Activated CD4-positive, alpha-beta T cell treated with anti-CD3 and anti-CD28 coated beads, Interleukin-2, amount 10 ng/mL, durations not matched to agents 7 days and 5 days (primary cell): ENCODE measurements around the gene PLA2G4D. TPM values are rescaled to one million over a fixed set of nuclear protein-coding genes. Genes with fewer than 3 reads are reported as not detected.

ENCODE experiments used
- CTCF ChIA-PET: fragments of 350-600 bp; sonication (Branson Sonifier 250); formaldehyde crosslinking; loops from one replicate; lab custom pipeline; 2021; ENCODE audit warnings: antibody characterized with exemption; lab: Charles Lee
- POLR2A ChIA-PET: fragments of 350-600 bp; sonication (Branson Sonifier 250); formaldehyde crosslinking; loops from one replicate; lab custom pipeline; 2021; ENCODE audit warnings: antibody characterized with exemption; lab: Charles Lee
- DNase-seq: peaks from one replicate; pipeline ENCODE4 v3.0.0-alpha.2; 2020
- H3K27ac Mint-ChIP-seq: one replicate; pipeline ENCODE4 v1.8.0; 2021; ENCODE audit warnings: mild to moderate bottlenecking, moderate library complexity, mixed read lengths
- H3K27me3 Mint-ChIP-seq: one replicate; pipeline ENCODE4 v1.8.0; 2021; ENCODE audit warnings: mixed read lengths
- H3K36me3 Mint-ChIP-seq: one replicate; pipeline ENCODE4 v1.8.0; 2021; ENCODE audit warnings: low read depth, mixed read lengths
- H3K4me1 Mint-ChIP-seq: one replicate; pipeline ENCODE4 v1.8.0; 2021; ENCODE audit warnings: mixed read lengths
- H3K4me3 Mint-ChIP-seq: one replicate; pipeline ENCODE4 v1.8.0; 2021; ENCODE audit warnings: mild to moderate bottlenecking, moderate library complexity, mixed read lengths
- H3K9me3 Mint-ChIP-seq: one replicate; pipeline ENCODE4 v1.8.0; 2021; ENCODE audit warnings: mixed read lengths
- total RNA-seq, 2 experiments: library from RNA; stranded (reverse); gene quantifications; one replicate each; pipeline ENCODE4 v1.2.3, GENCODE V29; 2021

PLA2G4D gene
- total RNA-seq, 2 experiments from 2014 or later = not detected

DNA sequence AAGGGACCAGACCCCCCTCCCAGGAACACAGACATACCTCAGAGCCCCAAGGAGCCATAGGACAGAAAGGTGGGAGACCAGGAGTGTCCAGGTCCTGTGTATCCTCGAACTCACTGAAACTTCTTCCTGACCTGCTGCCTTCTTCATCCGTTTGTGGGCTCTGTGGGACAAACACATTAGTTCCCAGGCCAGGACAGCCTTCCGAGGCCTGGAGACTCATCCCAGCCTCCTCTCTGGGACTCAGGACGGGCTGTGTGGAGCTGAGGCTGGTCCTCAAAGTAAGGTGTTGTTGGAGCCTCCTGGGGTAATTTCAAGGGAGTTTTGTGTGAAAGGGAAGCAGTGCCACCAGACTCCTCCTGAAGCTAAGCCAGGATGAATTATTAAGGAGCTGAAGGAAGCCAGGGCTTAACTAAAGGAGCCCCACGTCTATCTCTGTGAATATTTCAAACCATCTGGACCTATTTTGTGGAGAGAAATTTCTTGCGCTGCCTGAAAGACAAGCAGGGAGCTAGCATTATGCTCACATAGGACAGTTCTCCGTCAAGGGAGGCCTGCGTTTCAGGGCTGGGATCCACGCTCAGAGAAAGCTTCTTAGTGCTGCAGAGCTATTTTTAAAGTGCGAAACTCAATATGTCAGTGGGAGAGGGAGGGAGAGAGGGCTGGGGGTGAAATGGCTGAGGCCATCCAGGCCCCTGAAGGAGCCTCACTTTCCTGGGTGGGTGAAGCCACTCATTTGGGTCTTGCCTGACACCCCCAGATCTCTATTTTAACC lies 43.7 kb downstream of the PLA2G4D start:
- H3K9me3 Mint-ChIP-seq = no peaks in the 10 kb centered on the region
- CTCF ChIA-PET = interaction anchor here (0.8 kb wide), 1 partner anchor 34 kb away, joined by 3 read pairs; no protein-coding TSS in a partner anchor
- no peak overlapping the region for H3K27ac Mint-ChIP-seq
- POLR2A ChIA-PET = no interaction called here
- H3K27me3 Mint-ChIP-seq = peaks cover 17% of the 10 kb centered on the region
- no peaks in the 10 kb centered on the region for H3K36me3 Mint-ChIP-seq
- H3K4me3 Mint-ChIP-seq = no peak overlapping the region
- no peak for DNase-seq
- H3K4me1 Mint-ChIP-seq = no peaks in the 10 kb centered on the region

DNA sequence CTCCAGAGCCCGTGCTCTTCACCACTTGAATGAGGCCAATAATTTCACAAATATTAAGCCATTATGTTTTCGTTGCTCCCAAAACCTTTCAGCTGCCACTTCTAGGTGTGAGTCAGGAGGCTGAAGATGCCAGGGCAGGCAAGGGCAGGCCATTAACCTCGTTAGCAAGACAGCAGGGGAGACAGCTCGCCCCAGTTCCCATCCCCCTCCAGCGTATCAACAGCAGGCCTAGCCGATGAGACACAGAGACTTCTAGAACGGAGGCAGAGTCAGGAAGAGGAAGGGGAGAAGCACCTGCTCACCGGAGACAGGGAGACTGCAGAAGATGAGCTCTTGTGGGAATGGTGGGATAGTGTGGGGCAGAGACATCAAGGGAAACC lies 45.6 kb downstream of the PLA2G4D start:
- no peak overlapping the region for H3K27ac Mint-ChIP-seq
- no peak overlapping the region for H3K4me3 Mint-ChIP-seq
- H3K4me1 Mint-ChIP-seq = peaks cover 6% of the 10 kb centered on the region
- POLR2A ChIA-PET = no interaction called here
- H3K9me3 Mint-ChIP-seq = no peaks in the 10 kb centered on the region
- DNase-seq = no peak
- CTCF ChIA-PET = no interaction called here
- no peaks in the 10 kb centered on the region for H3K36me3 Mint-ChIP-seq
- peaks cover 7% of the 10 kb centered on the region for H3K27me3 Mint-ChIP-seq

DNA sequence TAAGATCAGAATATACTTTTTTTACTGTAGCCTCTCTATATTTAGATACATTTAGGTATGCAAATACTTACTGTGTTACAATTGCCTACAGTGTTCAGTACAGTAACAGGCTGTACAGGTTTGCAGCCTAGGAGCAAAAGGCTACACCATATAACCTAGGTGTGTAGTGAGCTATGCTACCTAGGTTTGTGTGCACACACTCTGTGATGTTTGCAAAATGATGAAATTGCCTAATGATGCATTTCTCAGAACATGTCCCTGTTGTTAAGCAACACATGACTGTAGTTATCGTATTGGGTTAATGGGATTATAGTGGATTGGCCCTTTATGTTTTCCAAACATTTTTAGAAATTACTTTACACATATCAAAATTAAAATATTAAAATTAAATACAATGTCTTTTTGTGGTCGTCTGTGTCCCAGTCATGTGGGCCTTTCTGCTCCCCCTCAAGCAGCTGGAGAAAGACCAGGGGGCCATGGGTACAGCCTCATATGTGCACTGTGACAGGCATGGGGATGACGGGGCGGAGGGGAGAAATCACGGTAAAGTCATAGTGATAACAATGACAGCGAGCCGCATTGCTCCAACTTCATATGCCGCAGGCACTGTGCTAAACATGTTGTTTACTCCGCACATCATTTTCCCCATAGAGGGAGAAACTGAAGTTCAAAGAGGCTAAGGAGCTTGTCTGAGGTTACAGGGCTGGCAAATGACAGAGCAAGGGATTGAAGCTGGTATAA lies 46.1 kb downstream of the PLA2G4D start:
- no peak overlapping the region for H3K27ac Mint-ChIP-seq
- POLR2A ChIA-PET = no interaction called here
- CTCF ChIA-PET = no interaction called here

DNA sequence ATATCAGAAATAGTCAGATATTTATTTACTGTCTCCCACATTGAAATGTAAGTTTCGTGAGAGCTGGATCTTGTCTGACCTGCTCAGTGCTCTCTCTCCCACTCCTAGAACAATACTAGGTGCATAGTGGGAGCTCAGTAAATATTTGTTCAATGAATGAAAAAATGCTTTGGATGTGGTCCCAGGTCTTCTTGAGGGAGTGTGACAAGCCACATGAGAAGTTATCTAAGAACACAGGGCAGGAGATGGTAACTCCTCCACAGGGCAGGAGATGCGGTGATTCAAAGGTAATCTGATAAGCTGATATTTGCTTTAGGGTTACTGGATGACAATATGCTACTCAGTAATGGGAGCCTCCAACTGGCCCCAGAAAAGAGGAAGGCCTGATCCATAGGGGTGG lies 47.8 kb downstream of the PLA2G4D start:
- ChIA-PET CTCF (interaction anchor here (0.7 to 2.1 kb wide), 5 partner anchors 11 to 56 kb away, joined by 3 to 4 read pairs (median 3); no protein-coding TSS in a partner anchor), POLR2A (no interaction called here)
- no peak overlapping the region for H3K27ac Mint-ChIP-seq
- no peaks in the 10 kb centered on the region for H3K36me3 Mint-ChIP-seq
- DNase-seq = no peak
- peaks cover 6% of the 10 kb centered on the region for H3K4me1 Mint-ChIP-seq
- H3K9me3 Mint-ChIP-seq = no peaks in the 10 kb centered on the region
- H3K27me3 Mint-ChIP-seq = peaks cover 6% of the 10 kb centered on the region
- no peak overlapping the region for H3K4me3 Mint-ChIP-seq

More for the DNA sequence above, 46.1 kb downstream of the PLA2G4D start:
- Mint-ChIP-seq H3K27me3 (peaks cover 5% of the 10 kb centered on the region), H3K36me3 (no peaks in the 10 kb centered on the region), H3K4me1 (peaks cover 6% of the 10 kb centered on the region), H3K4me3 (no peak overlapping the region), H3K9me3 (no peaks in the 10 kb centered on the region)
- no peak for DNase-seq

DNA sequence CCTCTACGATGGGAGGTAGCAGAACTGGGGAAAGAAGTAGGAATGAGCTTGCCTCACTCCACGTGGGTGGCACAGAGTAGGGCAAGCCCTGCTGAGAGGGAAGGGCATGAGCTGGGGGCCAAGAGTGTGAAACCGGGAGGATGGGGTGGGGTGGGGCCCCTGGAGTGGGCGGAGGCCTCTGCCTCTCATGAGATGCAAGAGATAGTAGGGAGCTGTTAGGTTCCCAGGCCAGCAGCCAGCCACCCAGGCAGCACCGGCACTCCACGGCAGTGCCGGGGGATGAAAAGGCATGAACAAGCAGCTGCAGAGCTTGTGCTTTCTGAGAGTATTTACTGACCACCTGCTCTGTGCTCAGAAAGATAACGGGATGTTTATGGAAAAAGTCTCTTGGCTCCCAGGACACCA lies 49.1 kb downstream of the PLA2G4D start:
- H3K27me3 Mint-ChIP-seq = peaks cover 5% of the 10 kb centered on the region

DNA sequence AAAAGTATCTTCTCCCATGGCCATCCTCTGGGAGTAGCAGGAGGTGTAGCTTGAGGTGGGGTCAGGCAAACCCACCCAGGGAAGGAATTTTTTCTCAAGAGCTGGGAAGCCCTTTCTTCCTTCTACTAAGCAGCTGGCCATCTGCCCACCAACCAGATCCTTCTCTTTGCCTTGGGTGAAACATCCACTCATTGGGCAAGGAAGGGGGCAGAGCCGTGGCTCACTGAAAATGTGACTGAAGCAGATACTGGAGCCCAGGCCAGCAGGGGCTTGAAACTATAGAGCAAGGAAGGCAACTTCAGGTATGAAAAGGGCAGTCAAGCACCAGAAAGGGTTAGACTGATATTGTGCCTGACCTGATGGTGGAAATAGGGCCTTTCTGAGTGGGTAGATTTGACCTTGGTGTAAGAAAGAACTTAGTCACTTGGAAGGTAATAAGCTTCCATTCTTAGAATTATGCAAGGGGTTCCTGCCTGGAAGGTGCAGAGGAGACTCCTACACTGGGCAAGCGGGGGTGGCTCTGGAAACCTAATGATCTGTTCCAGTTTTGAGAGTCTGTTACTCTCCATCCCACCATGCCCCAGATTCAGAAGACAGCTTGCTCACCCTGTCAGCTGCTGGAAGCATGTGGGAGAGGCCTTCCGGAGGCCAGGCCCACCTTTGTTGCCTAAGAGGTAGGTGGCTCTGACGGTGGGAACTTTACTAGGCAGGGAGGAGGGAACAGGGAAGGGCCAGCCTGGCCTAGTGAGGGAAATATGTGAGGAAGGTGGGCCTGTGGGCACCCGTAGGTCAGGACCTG lies 51.6 kb downstream of the PLA2G4D start:
- Mint-ChIP-seq H3K36me3 (no peaks in the 10 kb centered on the region), H3K4me1 (peaks cover 6% of the 10 kb centered on the region), H3K9me3 (no peaks in the 10 kb centered on the region), H3K27me3 (peaks cover 5% of the 10 kb centered on the region), H3K4me3 (no peak overlapping the region), H3K27ac (no peak overlapping the region)
- ChIA-PET POLR2A (no interaction called here), CTCF (interaction anchor here (0.6 to 1.5 kb wide), 4 partner anchors 10 to 904 kb away, joined by 3 to 6 read pairs (median 4); no protein-coding TSS in a partner anchor)
- no peak for DNase-seq

More for the DNA sequence above, 49.1 kb downstream of the PLA2G4D start:
- CTCF ChIA-PET = interaction anchor here (2.1 kb wide), 1 partner anchor 17 kb away, joined by 4 read pairs; no protein-coding TSS in a partner anchor
- Mint-ChIP-seq H3K4me3 (no peak overlapping the region), H3K36me3 (no peaks in the 10 kb centered on the region), H3K9me3 (no peaks in the 10 kb centered on the region), H3K27ac (no peak overlapping the region), H3K4me1 (peaks cover 6% of the 10 kb centered on the region)
- DNase-seq = no peak
- POLR2A ChIA-PET = no interaction called here

DNA sequence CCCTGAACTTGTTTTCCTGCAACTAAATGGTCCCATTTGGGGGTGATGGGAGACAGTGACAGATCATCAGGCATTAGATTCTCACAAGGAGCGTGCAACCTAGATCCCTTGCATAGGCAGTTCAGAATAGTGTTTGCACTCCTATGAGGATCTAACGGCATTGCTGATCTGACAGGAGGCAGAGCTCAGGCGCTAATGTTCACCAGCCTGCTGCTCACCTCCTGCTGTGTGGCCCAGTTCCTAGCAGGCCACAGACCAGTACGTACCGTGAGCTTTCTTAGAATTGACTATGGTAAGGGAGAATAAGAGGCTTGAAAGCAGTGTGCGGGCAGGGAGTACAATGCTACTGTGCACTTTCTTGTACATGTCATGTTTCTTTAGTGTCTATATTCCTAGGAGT lies 56.0 kb downstream of the PLA2G4D start:
- Mint-ChIP-seq H3K27ac (no peak overlapping the region), H3K36me3 (no peaks in the 10 kb centered on the region), H3K9me3 (no peaks in the 10 kb centered on the region), H3K4me3 (no peak overlapping the region), H3K4me1 (peaks cover 8% of the 10 kb centered on the region), H3K27me3 (peaks cover 2% of the 10 kb centered on the region)
- POLR2A ChIA-PET = no interaction called here
- CTCF ChIA-PET = interaction anchor here (0.9 kb wide), 1 partner anchor 73 kb away, joined by 3 read pairs; no protein-coding TSS in a partner anchor
- no peak for DNase-seq

DNA sequence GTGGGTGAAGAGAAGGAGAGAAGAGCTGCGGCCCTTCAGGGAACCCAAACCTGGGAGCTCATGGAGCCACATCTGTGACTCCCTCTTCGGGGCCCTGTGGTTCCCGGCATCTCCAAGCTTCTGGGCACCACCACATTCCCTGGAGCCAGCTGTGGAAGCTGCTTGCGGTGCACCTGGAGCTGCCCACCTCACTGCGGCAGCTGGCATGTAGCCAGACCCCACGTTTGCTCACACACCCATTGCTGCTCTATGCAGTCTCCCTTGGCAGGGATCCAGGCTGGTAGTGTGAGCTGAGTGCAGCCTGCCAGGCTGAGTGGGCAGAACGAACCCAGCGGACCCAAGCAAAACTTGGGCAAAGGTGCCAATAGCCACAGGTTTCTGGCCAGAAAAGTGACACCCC lies 56.7 kb downstream of the PLA2G4D start:
- DNase-seq = no peak
- Mint-ChIP-seq H3K27ac (no peak overlapping the region), H3K4me1 (peaks cover 8% of the 10 kb centered on the region), H3K27me3 (peaks cover 2% of the 10 kb centered on the region), H3K9me3 (no peaks in the 10 kb centered on the region), H3K36me3 (no peaks in the 10 kb centered on the region), H3K4me3 (no peak overlapping the region)
- CTCF ChIA-PET = interaction anchor here (1.9 kb wide), 1 partner anchor 20 kb away, joined by 5 read pairs; no protein-coding TSS in a partner anchor
- POLR2A ChIA-PET = no interaction called here

DNA sequence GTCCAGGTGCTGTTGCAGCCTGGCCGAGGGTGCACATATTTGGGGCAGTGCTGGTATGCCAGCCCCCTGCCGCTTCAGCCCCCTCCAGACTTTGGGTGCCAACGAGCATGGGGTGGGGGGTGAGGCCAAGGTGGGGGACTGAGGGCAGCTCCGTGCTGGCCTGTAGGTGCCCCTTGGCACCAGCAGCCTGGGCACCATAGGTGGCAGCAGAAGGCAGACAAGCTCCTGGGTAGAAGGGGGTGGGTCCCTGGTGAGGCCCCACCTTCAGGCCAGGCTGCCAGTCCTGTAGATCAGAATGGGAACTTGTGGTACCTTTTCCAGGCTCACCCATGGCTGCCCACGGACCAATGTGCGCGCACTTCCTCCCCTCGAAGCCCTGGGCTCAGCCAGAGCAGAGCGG lies 57.4 kb downstream of the PLA2G4D start:
- no peak for DNase-seq
- CTCF ChIA-PET = interaction anchor here (1.9 kb wide), 1 partner anchor 19 kb away, joined by 5 read pairs; no protein-coding TSS in a partner anchor
- no peaks in the 10 kb centered on the region for H3K36me3 Mint-ChIP-seq
- no peaks in the 10 kb centered on the region for H3K9me3 Mint-ChIP-seq
- no peak overlapping the region for H3K27ac Mint-ChIP-seq
- peaks cover 2% of the 10 kb centered on the region for H3K27me3 Mint-ChIP-seq
- no peak overlapping the region for H3K4me3 Mint-ChIP-seq
- H3K4me1 Mint-ChIP-seq = peaks cover 8% of the 10 kb centered on the region
- POLR2A ChIA-PET = no interaction called here

DNA sequence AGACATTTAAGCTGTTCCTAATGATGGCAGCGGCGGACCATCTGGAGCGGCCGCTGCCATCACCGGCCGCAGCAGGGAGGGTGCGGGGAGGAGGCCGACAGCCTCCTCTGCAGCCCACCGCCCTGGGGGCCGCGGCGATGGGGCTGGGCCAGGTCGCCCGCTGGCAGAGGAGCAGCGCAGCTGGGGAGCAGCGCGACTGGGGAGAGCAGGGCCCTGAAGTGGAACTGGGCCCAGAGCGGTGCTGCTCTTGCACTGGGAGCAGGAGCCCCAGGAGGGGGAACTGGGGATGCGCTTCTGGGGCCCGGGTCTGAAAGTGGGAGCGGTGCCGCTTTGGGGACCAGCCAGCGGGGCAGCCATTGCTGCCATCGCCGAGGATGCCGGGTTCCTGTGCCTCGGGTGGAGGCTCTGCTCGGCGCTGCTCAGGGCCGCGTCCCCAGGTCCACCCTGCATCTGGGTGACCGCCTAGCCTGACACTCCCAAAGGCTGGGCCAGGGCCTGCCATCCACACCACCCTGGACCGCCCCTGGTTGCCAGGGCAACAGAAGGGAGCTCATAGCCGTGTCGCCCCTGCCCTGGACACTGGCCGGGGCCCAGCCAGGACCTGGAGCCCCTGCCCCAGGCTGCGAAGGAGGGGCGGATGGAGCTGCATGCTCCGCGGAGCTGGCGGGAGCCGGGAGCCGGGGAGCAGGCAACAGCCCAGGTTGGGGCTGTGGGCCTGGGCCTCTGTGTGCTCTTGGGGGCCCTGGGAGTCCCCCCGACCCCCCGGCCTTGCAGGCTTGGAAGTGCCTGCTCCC lies 58.1 kb downstream of the PLA2G4D start:
- Mint-ChIP-seq H3K4me1 (peaks cover 8% of the 10 kb centered on the region), H3K4me3 (no peak overlapping the region), H3K27me3 (no peaks in the 10 kb centered on the region), H3K9me3 (no peaks in the 10 kb centered on the region), H3K36me3 (no peaks in the 10 kb centered on the region), H3K27ac (no peak overlapping the region)
- no peak for DNase-seq
- ChIA-PET POLR2A (no interaction called here), CTCF (interaction anchor here (1.9 kb wide), 1 partner anchor 18 kb away, joined by 5 read pairs; no protein-coding TSS in a partner anchor)

DNA sequence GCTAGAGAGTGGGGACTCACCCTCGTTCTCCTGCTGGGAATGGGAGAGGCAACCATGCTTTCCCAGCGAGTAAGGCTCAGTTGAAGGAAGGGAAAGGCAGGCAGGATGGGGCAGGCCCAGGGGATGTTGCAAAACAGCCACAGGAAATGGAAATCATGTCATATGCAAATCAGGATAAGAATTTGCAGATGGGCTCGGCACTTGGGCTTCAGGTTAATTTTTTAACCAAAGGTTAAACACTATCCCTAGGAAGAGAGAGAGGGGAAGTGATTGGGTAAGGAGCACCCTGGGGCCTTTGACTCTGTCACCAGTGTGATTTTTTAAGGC lies 59.0 kb downstream of the PLA2G4D start:
- CTCF ChIA-PET = no interaction called here
- no peak overlapping the region for H3K4me3 Mint-ChIP-seq

More for the DNA sequence above, 59.0 kb downstream of the PLA2G4D start:
- H3K36me3 Mint-ChIP-seq = no peaks in the 10 kb centered on the region
- H3K27ac Mint-ChIP-seq = peak overlapping the region; percentile 75
- H3K4me1 Mint-ChIP-seq = peaks cover 8% of the 10 kb centered on the region
- H3K9me3 Mint-ChIP-seq = no peaks in the 10 kb centered on the region
- POLR2A ChIA-PET = no interaction called here
- DNase-seq = no peak
- peaks cover 2% of the 10 kb centered on the region for H3K27me3 Mint-ChIP-seq
